Stimulated activated CD4-positive, alpha-beta T cell treated with anti-CD3 and anti-CD28 coated beads, Interleukin-12 subunit alpha, Interleukin-12 subunit beta, amount 100 ng/mL, for 24 hours (primary cell): ENCODE measurements around the gene JSRP1.
A peak's percentile ranks its signal among the peaks of the same experiment; 100 is the strongest.
"Not testable (repeated sequence)": the region's sequence is repeated elsewhere in the genome, so short reads cannot be mapped to it uniquely, and the experiment has no call there.

Experiments
- DNase-seq, 2 experiments: peaks; one replicate each; pipeline ENCODE4 v3.0.0-alpha.2; 2020; ENCODE audit warnings: low read depth in 2 of 2

JSRP1 gene

GRCh38 chr19:2282062-2282861 lies 26.0 kb upstream of the JSRP1 start, which contains the start of gene PEAK3:
TSS of gene PEAK3 (minus strand) at chr19:2282175. CDS start at chr19:2280931, 1,244 bp downstream.
- DNase-seq: no peak

- not testable (repeated sequence) for DNase-seq
Measured at GRCh38 chr19:2281265-2282061, 25.2 kb upstream of the JSRP1 start.

- no peak for DNase-seq
Measured at GRCh38 chr19:2280633-2281264, 24.5 kb upstream of the JSRP1 start.

DNA sequence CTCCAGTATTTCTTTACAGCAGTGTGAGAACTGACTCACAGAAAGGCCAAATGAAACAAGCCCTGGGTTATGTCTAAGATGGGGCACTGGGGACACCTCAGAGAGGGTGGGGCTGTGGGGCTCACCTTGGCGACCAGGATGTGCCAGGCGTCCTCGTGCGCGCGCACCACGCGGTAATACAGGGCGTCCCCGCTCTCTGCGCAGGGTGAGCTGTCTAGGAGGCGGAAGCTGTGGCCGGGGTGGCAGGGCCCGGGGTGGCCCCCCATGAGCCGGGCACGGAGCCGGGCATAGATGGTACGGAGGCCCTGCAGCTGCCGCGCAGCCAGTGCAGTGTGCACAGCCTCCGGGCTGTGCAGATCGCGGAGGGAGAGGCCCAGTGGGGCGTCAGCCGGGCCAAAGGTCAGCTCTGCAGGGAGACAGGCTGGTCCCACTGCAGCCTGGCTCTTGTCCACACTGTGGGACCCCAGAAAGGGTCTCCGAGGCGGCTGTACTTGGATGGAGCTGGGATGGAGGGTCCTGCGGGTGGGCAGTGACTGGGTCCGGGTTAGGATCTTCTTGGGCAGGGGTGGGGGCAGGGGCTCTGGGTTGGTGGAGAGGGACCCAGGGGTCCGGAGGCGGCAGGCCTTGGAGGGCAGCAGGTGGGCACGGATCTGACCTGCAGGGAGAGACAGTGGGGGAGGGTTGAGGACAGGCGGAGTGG lies 22.4 kb upstream of the JSRP1 start:
- no peak for DNase-seq

GRCh38 chr19:2277138-2277537 lies 20.9 kb upstream of the JSRP1 start:
- no peak for DNase-seq

DNA sequence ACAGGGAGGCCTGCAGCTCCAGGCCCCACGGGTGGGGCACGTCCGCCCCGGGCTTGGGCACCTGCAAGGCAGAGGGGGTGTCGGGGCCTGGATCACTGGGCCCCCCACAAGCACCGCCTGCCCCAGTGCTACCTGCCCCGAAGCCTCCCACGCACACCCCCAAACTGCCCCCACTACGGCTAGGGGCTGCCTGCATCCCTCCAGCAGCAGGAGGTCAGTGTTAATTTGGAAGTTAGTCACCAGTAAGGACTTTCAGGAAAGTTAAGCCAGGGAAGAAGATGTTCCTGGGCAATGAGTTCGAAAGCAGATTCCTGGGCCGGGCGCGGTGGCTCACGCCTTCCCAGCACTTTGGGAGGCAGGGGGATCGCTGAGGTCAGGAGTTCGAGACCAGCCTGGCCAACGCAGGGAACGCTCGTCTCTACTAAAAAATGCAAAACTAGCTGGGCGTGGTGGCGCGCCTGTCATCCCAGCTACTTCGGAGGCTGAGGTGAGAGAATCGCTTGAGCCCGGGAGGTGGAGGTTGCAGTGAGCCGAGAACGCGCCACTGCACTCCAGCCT lies 20.3 kb upstream of the JSRP1 start:
- DNase-seq: no peak

DNA sequence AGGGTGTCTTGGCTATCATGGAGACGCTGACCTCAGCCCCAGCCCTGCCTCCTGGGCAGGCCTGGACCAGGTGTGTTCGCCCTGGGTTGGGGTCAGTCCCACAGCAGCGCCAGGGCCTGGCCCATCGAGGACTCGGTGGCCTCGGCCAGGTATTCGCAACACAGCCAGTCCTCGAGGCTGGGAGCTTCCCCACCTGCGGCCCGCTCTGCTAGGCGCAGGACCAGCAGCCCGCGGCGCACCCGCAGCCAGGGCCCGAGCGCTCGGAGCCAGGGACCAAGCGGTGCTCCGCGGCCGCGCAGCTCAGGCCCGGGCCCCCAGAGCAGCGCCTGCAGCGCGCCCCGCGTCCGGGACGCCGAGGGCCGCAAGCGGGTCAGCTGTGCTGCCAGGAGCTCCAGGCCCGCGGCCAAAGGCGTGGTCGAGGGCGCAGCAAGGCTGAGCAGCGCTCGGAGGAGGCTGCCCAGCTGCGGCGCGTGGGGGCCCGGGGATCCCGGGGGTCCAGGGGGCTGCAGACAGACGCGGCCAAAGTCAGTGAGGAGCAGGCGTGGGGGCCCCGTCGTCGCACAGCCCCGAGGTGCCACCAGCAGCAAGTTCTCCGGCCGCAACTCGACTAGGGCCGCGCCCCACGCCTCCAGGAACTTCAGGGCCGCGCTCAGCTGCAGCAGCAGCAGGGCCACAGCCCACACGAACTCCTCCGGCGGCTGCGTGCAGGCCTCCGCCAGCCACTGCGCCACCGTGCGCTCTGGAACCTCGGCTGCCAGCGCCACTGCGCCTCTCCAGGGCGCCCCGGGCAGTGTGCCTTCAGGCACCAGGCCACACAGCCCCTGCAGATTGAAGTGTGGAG lies 19.6 kb upstream of the JSRP1 start:
- no peak for DNase-seq

- DNase-seq: no peak
Measured at GRCh38 chr19:2274931-2275535, 18.8 kb upstream of the JSRP1 start.

DNA sequence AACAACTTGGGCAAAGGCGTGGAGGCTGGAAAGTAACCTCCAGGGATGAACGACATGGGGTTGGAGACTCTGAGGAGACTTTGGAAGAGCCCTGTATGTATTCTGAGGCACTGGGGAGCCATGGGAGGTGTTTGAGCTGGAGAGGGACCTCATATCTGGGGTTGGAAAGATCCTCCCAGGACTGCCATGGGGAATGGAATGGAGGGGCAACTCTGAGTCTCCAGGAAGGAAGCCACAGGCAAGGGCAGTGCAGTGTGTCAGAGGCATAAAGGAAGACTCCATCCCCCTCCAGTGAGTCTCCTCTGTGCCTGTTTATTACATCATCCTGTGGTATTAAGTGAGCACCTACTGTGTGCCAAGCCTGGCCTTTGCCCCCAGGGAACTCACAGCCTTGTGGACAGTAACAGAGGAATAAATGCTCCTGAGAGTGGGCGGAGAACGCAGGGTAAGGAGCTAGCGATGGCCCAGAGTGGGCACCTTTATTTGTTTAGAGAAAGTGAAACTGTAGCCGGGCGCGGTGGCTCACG lies 18.0 kb upstream of the JSRP1 start:
- no peak for DNase-seq

GRCh38 chr19:2273356-2274184 lies 17.4 kb upstream of the JSRP1 start:
- peak; percentile 53 to 63 for DNase-seq

DNA sequence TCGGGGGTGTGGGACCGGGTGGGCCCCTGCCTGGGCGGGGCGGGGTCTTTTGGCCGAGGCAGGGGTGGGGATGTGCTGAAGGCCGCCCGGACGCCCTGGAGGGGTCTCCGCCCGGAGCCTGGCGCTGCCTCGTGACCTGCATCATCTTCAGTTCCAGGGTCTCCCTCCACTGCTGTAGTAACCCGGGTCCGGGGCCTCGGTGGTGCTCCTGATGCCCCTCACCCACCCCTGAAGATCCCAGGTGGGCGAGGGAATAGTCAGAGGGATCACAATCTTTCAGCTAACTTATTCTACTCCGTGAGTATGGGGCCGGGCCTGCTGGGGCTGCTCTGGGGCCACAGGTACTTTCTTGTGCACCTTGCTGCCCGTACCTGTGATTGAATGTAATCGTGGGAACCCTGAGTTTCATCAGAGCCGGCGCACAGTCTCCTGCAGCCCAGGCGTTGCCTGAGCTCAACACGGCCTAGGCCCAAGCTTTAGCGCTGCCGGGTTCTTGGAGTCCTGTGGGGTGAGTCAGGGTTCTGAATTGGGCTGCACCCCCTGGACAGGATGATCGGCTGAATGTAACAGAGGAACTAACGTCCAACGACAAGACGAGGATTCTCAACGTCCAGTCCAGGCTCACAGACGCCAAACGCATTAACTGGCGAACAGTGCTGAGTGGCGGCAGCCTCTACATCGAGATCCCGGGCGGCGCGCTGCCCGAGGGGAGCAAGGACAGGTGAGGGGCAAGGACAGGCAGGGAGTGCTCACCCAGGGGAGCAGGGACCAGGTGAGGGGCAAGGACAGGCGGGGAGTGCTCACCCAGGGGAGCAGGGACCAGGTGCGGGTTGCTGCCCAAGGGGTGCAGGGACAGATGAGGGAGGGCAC lies 15.3 kb upstream of the JSRP1 start:
- no peak for DNase-seq

DNA sequence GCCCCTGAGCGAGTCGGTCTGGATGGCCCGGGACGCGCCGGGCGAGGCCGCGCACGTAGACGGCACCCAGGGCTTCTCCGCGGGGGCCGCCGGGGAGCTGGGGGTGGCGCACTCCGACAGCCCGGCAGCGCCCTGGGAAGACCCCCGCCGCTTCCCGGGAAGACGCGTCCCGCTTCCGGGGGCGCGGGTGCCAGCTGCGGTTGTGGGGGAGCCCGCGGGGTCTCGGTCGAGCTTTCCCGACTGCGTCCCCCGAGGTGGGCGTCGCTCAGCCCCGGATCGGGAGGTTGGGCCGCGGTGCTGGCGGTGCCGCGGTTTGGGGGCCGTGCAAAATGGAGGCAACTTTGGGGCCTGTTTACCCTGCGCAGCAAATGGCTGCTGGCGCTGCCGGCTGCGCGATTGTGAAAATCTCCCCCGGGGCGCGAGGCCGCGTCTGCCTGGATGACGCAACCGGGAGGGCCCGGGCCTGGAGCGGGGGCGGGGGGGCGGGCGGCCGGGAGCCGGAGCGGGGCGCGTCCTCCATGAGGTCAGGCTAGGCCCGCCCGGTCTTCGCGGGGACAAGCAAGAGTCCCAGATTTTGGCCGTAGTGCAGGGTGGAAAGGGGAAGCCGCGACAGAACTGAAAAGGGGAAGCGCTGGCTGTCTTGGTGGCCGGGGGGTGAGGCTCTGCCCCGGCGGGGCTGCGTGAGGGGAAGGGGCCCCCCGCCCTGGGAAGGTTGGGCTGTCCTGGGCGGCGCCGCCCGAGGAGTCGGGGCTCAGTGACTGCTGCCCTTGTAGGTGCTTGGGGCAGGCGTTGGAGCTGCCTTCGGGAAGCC lies 14.4 kb upstream of the JSRP1 start:
- peak; percentile 46 to 60 for DNase-seq

DNA sequence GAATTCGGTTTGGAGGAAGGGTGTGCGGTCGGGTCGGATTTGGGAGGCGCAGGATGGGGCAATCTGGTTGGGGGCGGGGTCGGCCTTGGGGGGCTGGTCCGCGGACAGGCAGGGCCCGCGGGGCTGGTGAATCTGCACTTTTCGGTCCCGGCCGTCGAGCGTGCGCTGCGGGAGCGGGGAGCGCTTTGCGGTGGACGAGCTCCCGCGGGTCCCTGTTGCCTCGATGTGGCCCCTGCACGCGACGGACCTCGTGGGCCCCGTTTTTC lies 13.9 kb upstream of the JSRP1 start:
- DNase-seq: no peak

DNA sequence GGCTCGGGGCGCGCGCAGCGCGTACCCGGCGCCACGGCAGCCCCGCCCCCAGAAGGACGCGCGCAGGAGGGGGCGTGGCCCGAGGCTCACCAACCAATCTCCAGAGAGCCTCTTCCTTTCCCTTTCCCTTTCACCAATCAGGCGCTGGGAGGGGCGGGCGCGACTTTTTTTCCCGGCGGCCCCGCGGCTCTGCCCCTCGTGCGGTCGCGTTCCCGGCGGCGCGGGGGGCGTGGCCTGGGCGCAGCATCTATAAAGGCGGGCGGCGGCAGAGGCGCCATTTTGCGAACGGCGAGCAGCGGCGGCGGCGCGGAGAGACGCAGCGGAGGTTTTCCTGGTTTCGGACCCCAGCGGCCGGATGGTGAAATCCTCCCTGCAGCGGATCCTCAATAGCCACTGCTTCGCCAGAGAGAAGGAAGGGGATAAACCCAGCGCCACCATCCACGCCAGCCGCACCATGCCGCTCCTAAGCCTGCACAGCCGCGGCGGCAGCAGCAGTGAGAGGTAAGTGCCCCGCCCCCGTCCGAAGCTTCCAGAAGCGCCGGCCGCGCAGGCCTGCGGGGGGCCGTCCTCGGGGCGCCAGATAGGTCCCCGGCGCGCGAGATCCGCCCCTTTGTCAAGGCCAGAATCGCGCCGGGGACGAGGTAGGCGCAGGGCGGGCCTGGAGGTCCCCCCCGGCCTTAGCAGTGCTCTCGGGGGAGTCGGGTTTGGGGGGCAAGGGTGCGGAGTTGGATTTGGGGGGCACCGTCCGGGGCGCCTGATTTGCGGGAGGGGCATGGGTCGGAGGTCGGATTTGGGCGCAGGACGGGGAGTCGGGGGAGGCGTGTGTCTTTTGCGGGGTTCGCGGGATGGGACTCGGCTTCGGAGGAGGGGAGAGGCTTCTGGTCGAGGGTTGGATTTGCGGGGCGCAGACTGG lies 13.3 kb upstream of the JSRP1 start:
- peak; percentile 98 for DNase-seq

- no peak for DNase-seq
Measured at GRCh38 chr19:2268861-2269243, 12.6 kb upstream of the JSRP1 start.

- DNase-seq: no peak
Measured at GRCh38 chr19:2268480-2268830, 12.2 kb upstream of the JSRP1 start.
